Activated CD8-positive, alpha-beta memory T cell treated with anti-CD3 and anti-CD28 coated beads for 1 hour (primary cell): Measurements from ENCODE around the gene ACE.

Experiments used
- DNase-seq, 2 donors: peaks; one replicate each; pipeline ENCODE4 v3.0.0-alpha.2; 2020; ENCODE audit warnings: low read depth in 1 of 2; ENCODE audit errors: extremely low read depth in 1 of 2

ACE gene

GRCh38 chr17:63474174-63474573 is 2.7 kb upstream of the ACE start:
- no peak for DNase-seq

GRCh38 chr17:63474586-63475460 is 2.0 kb upstream of the ACE start:
- DNase-seq = no peak

GRCh38 chr17:63475491-63476412 is 1.1 kb upstream of the ACE start:
- no peak for DNase-seq

DNA sequence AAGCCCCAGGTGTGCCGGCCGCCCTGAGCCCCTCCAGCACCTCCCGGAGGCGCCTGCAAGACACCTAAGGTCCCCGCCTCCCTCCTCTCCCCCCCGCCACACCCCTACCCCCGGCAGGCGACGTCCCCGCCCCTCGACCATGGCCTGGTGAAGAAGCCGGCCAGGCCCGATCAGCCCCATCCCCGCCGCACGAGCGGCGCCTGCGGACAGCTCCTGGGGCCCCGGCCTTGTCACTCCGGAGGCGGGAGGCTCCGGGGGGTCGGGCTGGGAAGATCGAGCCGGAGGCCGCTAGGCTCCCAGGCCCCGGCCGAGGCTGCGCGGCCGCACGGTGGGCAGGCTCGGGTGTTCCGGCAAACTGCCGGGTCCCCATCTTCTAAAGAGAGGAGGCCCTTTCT is 405 bp upstream of the ACE start:
- no peak for DNase-seq

GRCh38 chr17:63477480-63478440 is 899 bp downstream of the ACE start:
- DNase-seq = no peak

DNA sequence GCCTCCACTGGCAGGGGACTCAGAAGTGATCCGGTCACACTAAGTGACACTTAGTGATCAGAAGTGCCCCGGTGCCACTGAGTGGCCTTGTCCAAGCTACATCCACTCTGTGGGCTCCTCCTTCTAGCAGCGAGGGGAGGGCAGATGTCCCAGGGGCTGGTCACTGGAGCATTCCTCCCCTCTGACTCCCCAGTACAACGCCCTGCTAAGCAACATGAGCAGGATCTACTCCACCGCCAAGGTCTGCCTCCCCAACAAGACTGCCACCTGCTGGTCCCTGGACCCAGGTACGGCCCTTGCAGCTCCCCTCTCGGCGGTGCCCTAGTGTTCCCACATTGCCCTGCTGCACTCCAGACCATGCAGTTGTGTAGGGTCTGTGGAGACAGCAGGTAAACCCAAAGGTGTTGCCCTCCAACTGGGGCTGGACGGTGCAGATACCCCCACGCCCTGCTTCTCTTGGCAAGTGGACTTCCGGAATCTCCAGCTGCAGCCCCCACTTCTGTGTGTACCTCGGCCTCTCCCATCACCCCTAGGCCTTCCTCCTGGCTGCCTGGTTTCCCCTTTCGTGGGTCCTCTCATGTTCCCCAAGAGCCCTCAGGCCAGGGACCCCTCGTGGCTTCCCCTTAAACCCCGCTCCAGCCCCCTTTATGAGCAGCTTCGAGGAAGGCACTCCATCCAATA is 2.1 kb downstream of the ACE start:
- peak; percentile 42 to 62 for DNase-seq

DNA sequence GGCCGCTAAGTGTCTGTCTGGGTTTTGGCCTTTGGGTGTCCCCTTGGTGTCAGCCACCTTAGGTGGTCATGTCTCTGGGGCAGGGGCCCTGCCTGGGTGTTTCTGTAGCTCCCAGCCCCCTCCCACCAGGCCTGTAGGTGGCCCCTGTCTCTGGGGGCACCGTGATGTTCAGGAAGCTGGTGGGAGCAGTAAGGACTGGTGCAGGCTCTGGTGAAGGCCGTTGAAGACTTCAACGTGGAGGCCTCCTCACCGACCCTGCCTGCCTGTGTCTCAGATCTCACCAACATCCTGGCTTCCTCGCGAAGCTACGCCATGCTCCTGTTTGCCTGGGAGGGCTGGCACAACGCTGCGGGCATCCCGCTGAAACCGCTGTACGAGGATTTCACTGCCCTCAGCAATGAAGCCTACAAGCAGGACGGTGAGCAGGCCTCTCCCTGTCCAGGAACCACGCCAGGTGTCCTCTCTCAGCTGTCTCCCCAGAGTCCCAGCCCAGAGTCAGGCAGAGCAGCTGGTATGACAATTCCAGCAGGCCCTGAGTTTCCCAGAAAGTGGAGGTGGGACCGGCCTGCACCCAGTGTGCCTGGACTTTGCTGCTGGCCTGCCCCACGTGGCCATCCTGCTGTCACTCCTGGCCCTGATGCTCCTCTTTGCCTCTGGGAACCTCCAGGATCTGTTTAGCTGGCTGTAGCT is 2.8 kb downstream of the ACE start:
- no peak for DNase-seq

- no peak for DNase-seq
Observed at GRCh38 chr17:63480192-63480784, 3.4 kb downstream of the ACE start.

GRCh38 chr17:63480826-63481487 is 4.1 kb downstream of the ACE start:
- DNase-seq = no peak

GRCh38 chr17:63481488-63481870 is 4.6 kb downstream of the ACE start:
- no peak for DNase-seq

DNA sequence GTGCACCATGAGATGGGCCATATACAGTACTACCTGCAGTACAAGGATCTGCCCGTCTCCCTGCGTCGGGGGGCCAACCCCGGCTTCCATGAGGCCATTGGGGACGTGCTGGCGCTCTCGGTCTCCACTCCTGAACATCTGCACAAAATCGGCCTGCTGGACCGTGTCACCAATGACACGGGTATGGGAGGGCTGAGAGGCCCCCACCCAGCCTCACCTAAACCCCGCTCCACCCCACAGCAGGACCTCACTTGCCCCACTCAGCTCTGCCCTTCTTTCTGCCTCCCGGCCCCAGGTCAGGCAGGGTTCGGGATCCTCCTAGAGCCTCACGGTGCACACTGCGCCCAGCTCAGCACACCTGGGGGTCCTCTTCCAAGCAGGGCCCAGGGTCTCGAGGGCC is 5.6 kb downstream of the ACE start:
- DNase-seq = no peak

DNA sequence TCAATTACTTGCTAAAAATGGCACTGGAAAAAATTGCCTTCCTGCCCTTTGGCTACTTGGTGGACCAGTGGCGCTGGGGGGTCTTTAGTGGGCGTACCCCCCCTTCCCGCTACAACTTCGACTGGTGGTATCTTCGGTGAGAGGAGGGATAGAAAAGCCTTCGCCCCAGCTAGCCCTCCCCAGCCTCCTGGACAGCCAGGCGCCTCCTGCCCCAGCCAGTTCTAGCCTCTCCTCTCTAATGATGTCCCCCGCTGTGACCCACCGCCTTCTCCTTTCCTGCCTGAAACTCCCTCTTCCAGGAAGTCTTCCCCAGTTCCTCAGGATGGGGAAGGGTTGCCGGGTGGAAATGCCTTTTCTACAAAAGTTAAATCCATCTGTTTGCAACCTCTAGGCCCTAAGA is 6.2 kb downstream of the ACE start:
- no peak for DNase-seq

- no peak for DNase-seq
Observed at GRCh38 chr17:63483655-63484575, 7.1 kb downstream of the ACE start.

- no peak for DNase-seq
Observed at GRCh38 chr17:63486317-63487013, 9.6 kb downstream of the ACE start.

GRCh38 chr17:63487014-63487339 is 10.1 kb downstream of the ACE start:
- DNase-seq = no peak

- DNase-seq = no peak
Observed at GRCh38 chr17:63488851-63489250, 12.0 kb downstream of the ACE start.

DNA sequence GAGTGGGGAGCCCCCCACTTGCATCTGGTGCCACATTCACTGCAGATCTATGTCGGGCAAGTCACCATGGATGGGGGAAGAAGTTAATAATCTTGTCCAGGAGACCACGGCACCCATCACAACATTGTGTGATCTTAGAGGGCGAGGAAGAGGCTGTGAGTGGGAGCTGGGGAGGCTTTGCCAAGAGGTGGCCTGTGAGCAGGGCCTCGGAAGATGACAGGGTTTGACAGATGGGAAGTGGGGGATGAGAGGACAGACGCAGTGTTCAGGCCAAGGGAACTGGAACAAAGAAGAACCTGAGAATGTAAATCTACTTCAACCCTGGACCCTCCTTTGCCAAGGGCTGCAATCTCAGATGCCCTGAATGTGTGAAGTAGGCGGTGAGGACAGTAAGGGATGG is 12.4 kb downstream of the ACE start:
- DNase-seq = no peak
